ENCODE results near the gene USP22. TPM values are rescaled to one million over a fixed set of nuclear protein-coding genes. Genes with fewer than 3 reads are reported as not detected.

The USP22 gene
- total RNA-seq, 1 donor from 2014 or later = 192 TPM

- H3K36me3 Mint-ChIP-seq = peaks cover 14% of the 10 kb centered on the region
- peaks cover 8% of the 10 kb centered on the region for H3K9me3 Mint-ChIP-seq
- DNase-seq (ENCODE audit: low spot score) = no peak
- Histone ChIP-seq H3K4me1 (peaks cover 6% of the 10 kb centered on the region), H3K9me3 (ENCODE audit: low read depth) (no peaks in the 10 kb centered on the region), H3K79me2 (ENCODE audit: low read depth) (no peaks in the 10 kb centered on the region), H4K20me1 (ENCODE audit: low read depth) (no peaks in the 10 kb centered on the region), H3K4me2 (no peak overlapping the region), H3F3A (ENCODE audit: low read depth) (peaks cover under 1% of the 10 kb centered on the region), H3K27me3 (no peaks in the 10 kb centered on the region), H3K9ac (no peak overlapping the region), H3K27ac (no peak overlapping the region), H2AFZ (replicated peaks) (no peak overlapping the region), H3K36me3 (peaks cover 10% of the 10 kb centered on the region), H3K4me3 (no peak overlapping the region)
- H3K4me3 Mint-ChIP-seq = no peak overlapping the region
- peaks cover 7% of the 10 kb centered on the region for H3K27me3 Mint-ChIP-seq (ENCODE audit: insufficient read depth, low read depth)
- H3K27ac Mint-ChIP-seq = no peak overlapping the region
- H3K4me1 Mint-ChIP-seq = peaks cover 26% of the 10 kb centered on the region
- no peak for TF ChIP-seq EZH2phosphoT487 (IDR thresholded peaks at IDR 0.05)
- TF ChIP-seq, protein P1, sequence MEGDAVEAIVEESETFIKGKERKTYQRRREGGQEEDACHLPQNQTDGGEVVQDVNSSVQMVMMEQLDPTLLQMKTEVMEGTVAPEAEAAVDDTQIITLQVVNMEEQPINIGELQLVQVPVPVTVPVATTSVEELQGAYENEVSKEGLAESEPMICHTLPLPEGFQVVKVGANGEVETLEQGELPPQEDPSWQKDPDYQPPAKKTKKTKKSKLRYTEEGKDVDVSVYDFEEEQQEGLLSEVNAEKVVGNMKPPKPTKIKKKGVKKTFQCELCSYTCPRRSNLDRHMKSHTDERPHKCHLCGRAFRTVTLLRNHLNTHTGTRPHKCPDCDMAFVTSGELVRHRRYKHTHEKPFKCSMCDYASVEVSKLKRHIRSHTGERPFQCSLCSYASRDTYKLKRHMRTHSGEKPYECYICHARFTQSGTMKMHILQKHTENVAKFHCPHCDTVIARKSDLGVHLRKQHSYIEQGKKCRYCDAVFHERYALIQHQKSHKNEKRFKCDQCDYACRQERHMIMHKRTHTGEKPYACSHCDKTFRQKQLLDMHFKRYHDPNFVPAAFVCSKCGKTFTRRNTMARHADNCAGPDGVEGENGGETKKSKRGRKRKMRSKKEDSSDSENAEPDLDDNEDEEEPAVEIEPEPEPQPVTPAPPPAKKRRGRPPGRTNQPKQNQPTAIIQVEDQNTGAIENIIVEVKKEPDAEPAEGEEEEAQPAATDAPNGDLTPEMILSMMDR (IDR thresholded peaks at IDR 0.05) = no peak
Observed at GRCh38 chr17:20988001-20988636, 54.7 kb downstream of the USP22 start.

DNA sequence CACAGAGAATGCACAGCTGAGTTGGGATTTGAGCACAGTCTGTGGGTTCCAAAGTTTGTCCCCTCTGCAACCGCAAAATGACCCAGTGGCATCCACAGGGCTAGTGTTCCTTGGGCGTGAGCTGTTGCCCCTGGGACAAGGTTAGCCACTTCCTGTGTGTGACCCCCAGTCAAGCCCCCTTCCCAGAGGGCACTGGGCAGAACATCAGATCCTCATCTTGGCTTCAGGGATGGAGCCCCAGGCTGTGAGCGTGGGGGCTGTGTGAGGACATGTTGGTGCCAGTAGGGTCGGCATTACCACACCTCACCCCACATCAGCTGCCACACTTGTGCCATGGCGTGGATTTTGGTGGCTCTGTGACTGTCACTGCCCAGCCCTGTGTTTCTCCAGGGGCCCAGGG lies 55.3 kb downstream of the USP22 start:
- Histone ChIP-seq H2AFZ (replicated peaks) (no peak overlapping the region), H3K4me1 (peaks cover 3% of the 10 kb centered on the region), H3K27me3 (no peaks in the 10 kb centered on the region), H3K79me2 (ENCODE audit: low read depth) (no peaks in the 10 kb centered on the region), H3K4me3 (no peak overlapping the region), H3K9ac (no peak overlapping the region), H4K20me1 (ENCODE audit: low read depth) (no peaks in the 10 kb centered on the region), H3K9me3 (ENCODE audit: low read depth) (no peaks in the 10 kb centered on the region), H3F3A (ENCODE audit: low read depth) (no peaks in the 10 kb centered on the region), H3K36me3 (peaks cover 11% of the 10 kb centered on the region), H3K27ac (no peak overlapping the region), H3K4me2 (no peak overlapping the region)
- Mint-ChIP-seq H3K36me3 (peaks cover 18% of the 10 kb centered on the region), H3K9me3 (peaks cover 12% of the 10 kb centered on the region), H3K27ac (no peak overlapping the region), H3K27me3 (ENCODE audit: insufficient read depth, low read depth) (peaks cover 6% of the 10 kb centered on the region), H3K4me1 (peaks cover 22% of the 10 kb centered on the region), H3K4me3 (no peak overlapping the region)
- no peak for DNase-seq (ENCODE audit: low spot score)
- TF ChIP-seq EZH2 (IDR thresholded peaks at IDR 0.05) = no peak
- no peak for TF ChIP-seq EZH2phosphoT487 (IDR thresholded peaks at IDR 0.05)
- TF ChIP-seq, protein P1 (IDR thresholded peaks at IDR 0.05) = no peak

- no peak overlapping the region for H3K4me3 Mint-ChIP-seq
Observed at GRCh38 chr17:20986767-20987510, 55.9 kb downstream of the USP22 start.

More at GRCh38 chr17:20986767-20987510, 55.9 kb downstream of the USP22 start:
- Histone ChIP-seq H3K4me1 (no peaks in the 10 kb centered on the region), H3K27ac (no peak overlapping the region), H4K20me1 (ENCODE audit: low read depth) (no peaks in the 10 kb centered on the region), H3K4me3 (no peak overlapping the region), H3K9ac (no peak overlapping the region), H2AFZ (replicated peaks) (no peak overlapping the region), H3K9me3 (ENCODE audit: low read depth) (no peaks in the 10 kb centered on the region), H3K36me3 (peaks cover 17% of the 10 kb centered on the region), H3K79me2 (ENCODE audit: low read depth) (no peaks in the 10 kb centered on the region), H3K27me3 (no peaks in the 10 kb centered on the region), H3K4me2 (no peak overlapping the region), H3F3A (ENCODE audit: low read depth) (no peaks in the 10 kb centered on the region)
- Mint-ChIP-seq H3K27me3 (ENCODE audit: insufficient read depth, low read depth) (peaks cover 6% of the 10 kb centered on the region), H3K9me3 (peaks cover 16% of the 10 kb centered on the region), H3K36me3 (peaks cover 24% of the 10 kb centered on the region), H3K27ac (no peak overlapping the region), H3K4me1 (peaks cover 19% of the 10 kb centered on the region)
- DNase-seq (ENCODE audit: low spot score) = no peak
- no peak for TF ChIP-seq EZH2phosphoT487 (IDR thresholded peaks at IDR 0.05)
- TF ChIP-seq, protein P1 (IDR thresholded peaks at IDR 0.05) = no peak
- no peak for TF ChIP-seq EZH2 (IDR thresholded peaks at IDR 0.05)

Measured in neural progenitor cell (in vitro differentiated cells).